Measurements from ENCODE around the gene CLCNKA.

GRCh38 chr1:15974855-15975254 is 47.0 kb upstream of the CLCNKA start:
- no peak for TF ChIP-seq CTCF (conservative IDR thresholded peaks at IDR 0.05; ENCODE audit: low read depth, low read length)
- TF ChIP-seq EZH2 (IDR thresholded peaks at IDR 0.05; ENCODE audit: low read length, unreplicated experiment), result no peak
- TF ChIP-seq EZH2phosphoT487 (IDR thresholded peaks at IDR 0.05; ENCODE audit: borderline replicate concordance, low read length), result no peak

Data from PC-3 (cell line).